ENCODE measurements around the gene ASPSCR1. TPM values are rescaled to one million over a fixed set of nuclear protein-coding genes. Genes with fewer than 3 reads are reported as not detected.

ASPSCR1 gene
- total and polyA plus RNA-seq, 2 of the 4 experiments (the other 2 are of a cell fraction) = 7.2 to 17.2 TPM

DNA sequence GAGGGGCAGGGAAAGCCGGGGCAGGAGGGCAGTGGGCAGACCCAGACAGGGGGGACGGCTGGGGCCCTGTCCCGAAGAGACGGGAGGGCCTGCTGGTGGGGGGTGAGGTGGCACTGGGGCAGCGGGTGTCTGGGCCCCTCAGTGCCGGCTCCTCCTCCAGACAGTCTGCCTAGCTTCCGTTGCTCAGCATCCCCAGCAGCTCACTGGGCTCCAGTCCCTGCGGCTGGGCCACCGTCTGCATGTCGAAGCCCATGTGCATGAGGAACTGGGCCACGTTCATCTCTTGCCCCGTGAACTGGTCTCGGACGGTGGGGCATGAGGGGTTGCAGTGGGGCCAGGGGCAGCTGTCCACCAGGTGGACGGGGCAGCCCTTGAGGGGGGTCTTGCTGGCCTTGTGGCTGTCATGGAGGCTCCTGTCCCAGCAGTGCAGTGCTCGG is 24.6 kb upstream of the ASPSCR1 start:
- Histone ChIP-seq H3K4me1 (ENCODE audit: control insufficient read depth, insufficient read depth, low read length) (no peaks in the 10 kb centered on the region), H2BK120ac (ENCODE audit: low read depth, low read length) (no peak overlapping the region), H3K36me3 (ENCODE audit: control insufficient read depth, insufficient read depth, low read length) (no peaks in the 10 kb centered on the region), H3K9me1 (ENCODE audit: insufficient read depth, low read length) (no peaks in the 10 kb centered on the region), H4K91ac (ENCODE audit: insufficient read depth, low read depth, low read length) (no peak overlapping the region), H4K20me1 (ENCODE audit: insufficient read depth, low read length) (no peaks in the 10 kb centered on the region), H3K27me3 (ENCODE audit: control insufficient read depth, insufficient read depth, low read length) (peaks cover 7% of the 10 kb centered on the region; the same call in 1 of the 2 replicates), H3K79me1 (ENCODE audit: low read depth in 1 of 2, low read length in 2 of 2) (no peaks in the 10 kb centered on the region), H3K4ac (ENCODE audit: low read depth, low read length) (no peak overlapping the region), H3K4me2 (ENCODE audit: low read depth, low read length) (no peak overlapping the region), H3K56ac (ENCODE audit: extremely low read depth, insufficient read depth, low read length) (no peak overlapping the region), H2BK5ac (ENCODE audit: low read depth, low read length, poor library complexity, severe bottlenecking) (no peak overlapping the region), H3K4me3 (ENCODE audit: insufficient read depth, low read depth, low read length) (no peak overlapping the region), H3K9ac (ENCODE audit: low read depth, low read length) (no peak overlapping the region), H4K5ac (ENCODE audit: low read depth, low read length) (no peak overlapping the region), H2AK5ac (ENCODE audit: low read depth, low read length) (no peak overlapping the region), H2AFZ (replicated peaks; ENCODE audit: low read length, poor library complexity) (no peak overlapping the region), H3K14ac (replicated peaks; ENCODE audit: low read depth, low read length) (no peak overlapping the region), H3K23ac (ENCODE audit: low read depth, low read length) (no peak overlapping the region), H2AK9ac (replicated peaks; ENCODE audit: low read depth, low read length, poor library complexity) (no peak overlapping the region), H2BK15ac (ENCODE audit: low read depth, low read length) (no peak overlapping the region), H2BK20ac (ENCODE audit: low read depth, low read length) (no peak overlapping the region), H3K27ac (ENCODE audit: insufficient read depth, low read length) (no peak overlapping the region), H4K8ac (ENCODE audit: low read depth in 2 of 2, low read length in 2 of 2) (no peak overlapping the region), H3K18ac (ENCODE audit: low read depth, low read length) (no peak overlapping the region), H3K9me3 (ENCODE audit: control insufficient read depth, insufficient read depth, low read length) (no peaks in the 10 kb centered on the region)
- no TSS peak for BruUV-seq (replicated peaks)
- dilution Hi-C loops (cut with HindIII; ENCODE audit: low sequenced_read_pairs, unreplicated experiment) = no loop called here
- WGBS, 2 experiments (ENCODE audit: extremely low coverage in 2 of 2, insufficient read length in 1 of 2) = 47% methylated on average over 7 of the region's 16 CpGs; no CpG with 5 or more reads in 1 of the 2 experiments
- ATAC-seq (ENCODE audit: low read depth) (no peak; the same call in 1 of the 2 replicates), DNase-seq (no peak)
- intact Hi-C loops (cut with micrococcal nuclease) = no loop called here
- TF ChIP-seq MAFK (IDR thresholded peaks at IDR 0.05; ENCODE audit: low read depth, low read length) = no peak
- no peak for TF ChIP-seq RFX5 (IDR thresholded peaks at IDR 0.05; ENCODE audit: low read depth, low read length)
- TF ChIP-seq, protein P1, sequence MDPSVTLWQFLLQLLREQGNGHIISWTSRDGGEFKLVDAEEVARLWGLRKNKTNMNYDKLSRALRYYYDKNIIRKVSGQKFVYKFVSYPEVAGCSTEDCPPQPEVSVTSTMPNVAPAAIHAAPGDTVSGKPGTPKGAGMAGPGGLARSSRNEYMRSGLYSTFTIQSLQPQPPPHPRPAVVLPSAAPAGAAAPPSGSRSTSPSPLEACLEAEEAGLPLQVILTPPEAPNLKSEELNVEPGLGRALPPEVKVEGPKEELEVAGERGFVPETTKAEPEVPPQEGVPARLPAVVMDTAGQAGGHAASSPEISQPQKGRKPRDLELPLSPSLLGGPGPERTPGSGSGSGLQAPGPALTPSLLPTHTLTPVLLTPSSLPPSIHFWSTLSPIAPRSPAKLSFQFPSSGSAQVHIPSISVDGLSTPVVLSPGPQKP (IDR thresholded peaks at IDR 0.05; ENCODE audit: borderline replicate concordance, low read depth, low read length) = no peak
- TF ChIP-seq CHD1 (IDR thresholded peaks at IDR 0.05; ENCODE audit: low read depth, low read length) = no peak
- TF ChIP-seq, protein P2, sequence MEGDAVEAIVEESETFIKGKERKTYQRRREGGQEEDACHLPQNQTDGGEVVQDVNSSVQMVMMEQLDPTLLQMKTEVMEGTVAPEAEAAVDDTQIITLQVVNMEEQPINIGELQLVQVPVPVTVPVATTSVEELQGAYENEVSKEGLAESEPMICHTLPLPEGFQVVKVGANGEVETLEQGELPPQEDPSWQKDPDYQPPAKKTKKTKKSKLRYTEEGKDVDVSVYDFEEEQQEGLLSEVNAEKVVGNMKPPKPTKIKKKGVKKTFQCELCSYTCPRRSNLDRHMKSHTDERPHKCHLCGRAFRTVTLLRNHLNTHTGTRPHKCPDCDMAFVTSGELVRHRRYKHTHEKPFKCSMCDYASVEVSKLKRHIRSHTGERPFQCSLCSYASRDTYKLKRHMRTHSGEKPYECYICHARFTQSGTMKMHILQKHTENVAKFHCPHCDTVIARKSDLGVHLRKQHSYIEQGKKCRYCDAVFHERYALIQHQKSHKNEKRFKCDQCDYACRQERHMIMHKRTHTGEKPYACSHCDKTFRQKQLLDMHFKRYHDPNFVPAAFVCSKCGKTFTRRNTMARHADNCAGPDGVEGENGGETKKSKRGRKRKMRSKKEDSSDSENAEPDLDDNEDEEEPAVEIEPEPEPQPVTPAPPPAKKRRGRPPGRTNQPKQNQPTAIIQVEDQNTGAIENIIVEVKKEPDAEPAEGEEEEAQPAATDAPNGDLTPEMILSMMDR (conservative IDR thresholded peaks at IDR 0.05; ENCODE audit: low read depth, low read length) = no peak
- TF ChIP-seq CEBPB (IDR thresholded peaks at IDR 0.05; ENCODE audit: low read depth, low read length) = no peak
- TF ChIP-seq NFE2L2 (IDR thresholded peaks at IDR 0.05; ENCODE audit: low read depth, low read length) = no peak
- TF ChIP-seq MAZ (IDR thresholded peaks at IDR 0.05; ENCODE audit: borderline replicate concordance, low read depth, low read length) = no peak
- no peak for TF ChIP-seq RAD21 (IDR thresholded peaks at IDR 0.05; ENCODE audit: low read length)
- no peak for TF ChIP-seq MXI1 (IDR thresholded peaks at IDR 0.05; ENCODE audit: borderline replicate concordance, low read depth, low read length)
- CTCF ChIA-PET = no interaction called here
- in situ Hi-C loops (cut with MboI; ENCODE audit: low sequenced_read_pairs) = no loop called here
- POLR2A ChIA-PET (ENCODE audit: unreplicated experiment) = no interaction called here
